AG09309 (cell line): Measurements from ENCODE around the gene PNKP.
A peak's percentile ranks its signal among the peaks of the same experiment; 100 is the strongest.

ENCODE experiments used
- DNase-seq: peaks from one replicate; pipeline ENCODE4 v3.0.0-alpha.2; 2010; ENCODE audit warnings: low read depth
- H3K4me3 ChIP-seq: 2 replicates; pipeline ENCODE4 v1.5.1; 2011; ENCODE audit warnings: mild to moderate bottlenecking, low read depth, low read length, moderate library complexity; ENCODE audit not compliant: control insufficient read depth
- TF ChIP-seq, protein P1 (sequence below): IDR thresholded peaks from 2 replicates; pipeline ENCODE4 v1.5.1; 2011; ENCODE audit warnings: mild to moderate bottlenecking, low read depth, low read length, inconsistent platforms; ENCODE audit not compliant: insufficient read depth, control insufficient read depth; ENCODE audit errors: missing control alignments

PNKP gene

GRCh38 chr19:49879243-49879963 lies 12.0 kb upstream of the PNKP start:
- DNase-seq = no peak
- TF ChIP-seq, protein P1, sequence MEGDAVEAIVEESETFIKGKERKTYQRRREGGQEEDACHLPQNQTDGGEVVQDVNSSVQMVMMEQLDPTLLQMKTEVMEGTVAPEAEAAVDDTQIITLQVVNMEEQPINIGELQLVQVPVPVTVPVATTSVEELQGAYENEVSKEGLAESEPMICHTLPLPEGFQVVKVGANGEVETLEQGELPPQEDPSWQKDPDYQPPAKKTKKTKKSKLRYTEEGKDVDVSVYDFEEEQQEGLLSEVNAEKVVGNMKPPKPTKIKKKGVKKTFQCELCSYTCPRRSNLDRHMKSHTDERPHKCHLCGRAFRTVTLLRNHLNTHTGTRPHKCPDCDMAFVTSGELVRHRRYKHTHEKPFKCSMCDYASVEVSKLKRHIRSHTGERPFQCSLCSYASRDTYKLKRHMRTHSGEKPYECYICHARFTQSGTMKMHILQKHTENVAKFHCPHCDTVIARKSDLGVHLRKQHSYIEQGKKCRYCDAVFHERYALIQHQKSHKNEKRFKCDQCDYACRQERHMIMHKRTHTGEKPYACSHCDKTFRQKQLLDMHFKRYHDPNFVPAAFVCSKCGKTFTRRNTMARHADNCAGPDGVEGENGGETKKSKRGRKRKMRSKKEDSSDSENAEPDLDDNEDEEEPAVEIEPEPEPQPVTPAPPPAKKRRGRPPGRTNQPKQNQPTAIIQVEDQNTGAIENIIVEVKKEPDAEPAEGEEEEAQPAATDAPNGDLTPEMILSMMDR = no peak
- no peak overlapping the region for H3K4me3 ChIP-seq

DNA sequence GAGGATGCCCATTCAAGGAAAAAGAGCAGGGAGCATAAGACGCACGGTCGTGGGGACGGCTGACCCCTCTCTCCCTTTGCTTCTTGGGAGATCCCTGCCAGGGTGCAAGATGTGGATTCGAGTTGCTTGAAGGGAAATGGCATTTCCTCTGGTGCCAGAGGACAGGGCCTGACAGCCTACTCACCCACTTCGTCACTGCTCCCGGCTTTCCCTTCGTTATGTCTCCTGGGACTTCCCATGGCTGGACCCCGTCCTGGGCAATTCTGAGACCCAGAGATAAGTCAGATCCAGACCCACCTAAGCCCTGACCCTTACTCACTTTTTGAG lies 11.3 kb upstream of the PNKP start:
- TF ChIP-seq, protein P1 = no peak
- DNase-seq = no peak
- peak overlapping the region; percentile 96; the same call in 1 of the 2 replicates for H3K4me3 ChIP-seq

GRCh38 chr19:49877879-49878743 lies 10.7 kb upstream of the PNKP start:
- peak overlapping the region; percentile 96 for H3K4me3 ChIP-seq
- DNase-seq = peak; percentile 86
- TF ChIP-seq, protein P1 = no peak

DNA sequence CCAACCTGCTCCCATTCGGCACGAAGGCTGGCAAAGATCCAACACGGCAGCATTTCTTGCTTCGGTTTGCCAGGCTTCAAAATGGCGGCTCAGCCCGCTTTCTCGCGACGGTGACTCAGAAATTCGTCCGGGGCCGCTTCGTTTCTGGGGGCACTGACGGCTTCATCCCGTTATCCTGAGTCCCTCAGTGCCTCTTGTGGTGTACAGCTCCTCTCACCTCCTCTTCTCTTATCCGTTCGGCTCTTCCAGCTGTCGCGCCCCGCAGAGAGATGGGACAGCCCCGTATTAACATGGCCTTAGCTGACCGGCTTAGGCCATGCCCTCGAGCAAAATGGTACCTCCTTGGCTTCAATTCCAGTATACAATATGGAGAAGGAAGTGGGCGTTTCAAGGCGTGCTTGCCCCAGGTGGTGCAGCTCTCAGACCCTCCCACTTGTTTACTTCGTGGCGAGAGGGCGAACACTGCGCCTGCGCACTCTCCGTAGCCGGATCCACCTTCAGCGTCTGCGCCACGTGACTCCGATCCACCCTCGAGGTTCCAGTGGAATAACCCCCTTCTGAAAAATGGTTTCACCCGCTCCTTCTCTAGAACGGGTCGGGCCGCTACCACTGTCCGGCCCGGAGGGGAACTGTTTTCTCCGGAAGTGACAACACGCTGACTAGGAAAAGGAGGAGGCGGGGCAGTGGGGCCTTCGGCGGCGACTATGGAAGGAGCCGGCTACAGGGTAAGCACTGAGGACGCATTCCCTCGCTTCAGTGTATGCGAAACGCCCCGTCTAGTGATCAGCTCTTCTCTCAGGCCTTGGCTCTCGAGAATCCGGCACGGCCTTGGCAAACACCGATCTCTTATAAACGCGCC lies 9.9 kb upstream of the PNKP start, which contains the start of the genes AKT1S1 and TBC1D17:
TSS of gene AKT1S1 (minus strand) at position 336 of the 859 bp plus-strand sequence. CDS start 4,060 bp downstream, outside the sequence.
TSS of gene TBC1D17 (plus strand) at position 683 of the 859 bp plus-strand sequence. CDS start at position 705, 22 bp downstream.
- peak within 1 kb of the TSS; percentile 96 for H3K4me3 ChIP-seq
- peak; percentile 100 for DNase-seq
- TF ChIP-seq, protein P1 = no peak

DNA sequence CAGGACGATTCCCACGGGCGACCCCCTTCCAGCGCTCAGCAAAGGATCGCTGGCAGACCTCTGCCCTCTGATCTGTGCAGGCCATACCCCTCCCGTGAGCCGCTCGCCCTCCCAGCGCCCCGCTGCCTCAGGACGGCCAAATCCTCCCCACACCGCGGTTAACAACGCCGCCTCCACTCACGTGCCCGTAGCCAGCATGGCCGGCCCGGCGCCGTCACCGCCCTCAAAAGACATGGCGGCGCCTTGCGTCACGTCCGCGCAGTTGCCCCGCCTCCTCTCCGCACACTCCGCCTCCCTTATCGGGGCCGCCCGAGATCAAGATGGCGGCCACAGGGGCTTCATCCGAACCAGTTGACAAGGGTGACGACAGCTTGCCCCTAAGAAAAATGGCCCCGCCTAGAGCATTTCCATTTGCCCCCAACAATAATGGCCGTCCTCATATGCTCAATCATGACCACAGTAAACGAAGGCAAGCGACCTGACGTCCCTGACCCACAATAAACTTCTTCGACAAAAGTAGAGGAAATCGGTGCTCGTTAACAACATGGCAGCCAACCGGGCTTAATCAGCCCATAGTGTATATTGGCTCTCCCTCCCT lies 9.1 kb upstream of the PNKP start:
- TF ChIP-seq, protein P1 = no peak
- H3K4me3 ChIP-seq = peak overlapping the region; percentile 96
- peak; percentile 97 for DNase-seq

DNA sequence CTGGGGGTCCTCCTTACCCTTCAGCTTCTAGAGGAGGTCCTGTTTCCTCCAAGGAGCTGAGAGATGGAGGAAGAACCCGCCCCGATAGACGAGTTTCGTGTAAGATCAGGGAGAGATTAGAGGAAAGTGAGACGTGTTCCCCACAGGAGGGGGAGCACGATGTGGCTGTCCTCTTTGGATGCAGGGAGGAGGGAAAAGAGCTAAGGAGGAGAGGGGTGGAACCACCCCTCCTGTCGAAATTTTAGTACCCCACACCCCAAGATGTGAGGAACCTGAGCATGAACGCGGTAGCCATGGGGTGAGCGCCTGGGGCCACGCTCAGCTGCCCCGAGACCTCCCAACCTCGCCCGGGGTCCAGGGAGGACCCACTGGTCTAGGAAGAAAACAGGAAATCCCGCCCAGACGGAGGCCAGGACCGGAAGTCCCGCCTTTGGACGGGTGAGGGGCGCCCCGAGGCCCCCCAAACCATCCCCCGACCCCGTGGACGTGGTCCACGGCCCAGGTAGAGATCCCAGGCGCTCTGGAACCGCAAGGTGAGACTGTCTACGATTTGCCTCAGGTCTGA lies 8.6 kb upstream of the PNKP start:
- peak overlapping the region; percentile 96 for H3K4me3 ChIP-seq
- DNase-seq = no peak
- TF ChIP-seq, protein P1 = no peak
